Right renal cortex interstitium (tissue), 3 donors: ENCODE measurements around the gene IGSF9B. TPM values are rescaled to one million over a fixed set of nuclear protein-coding genes. Genes with fewer than 3 reads are reported as not detected.
A peak's percentile ranks its signal among the peaks of the same experiment; 100 is the strongest.

ENCODE experiments used
- DNase-seq, 3 donors: peaks; one replicate each; pipeline ENCODE4 v3.0.0-alpha.2; 2013; ENCODE audit warnings: low read depth in 3 of 3, low spot score in 2 of 3
- polyA plus RNA-seq, 3 donors: library from polyadenylated mRNA; unstranded; fragments of 120-200 nt; gene quantifications; one replicate each; pipeline ENCODE4 v1.2.1, GENCODE V29; 2013; ENCODE audit not compliant: insufficient read length in 3 of 3

The IGSF9B gene
- polyA plus RNA-seq, 3 donors: 3.8 to 6.0 (median 4.8) TPM

DNA sequence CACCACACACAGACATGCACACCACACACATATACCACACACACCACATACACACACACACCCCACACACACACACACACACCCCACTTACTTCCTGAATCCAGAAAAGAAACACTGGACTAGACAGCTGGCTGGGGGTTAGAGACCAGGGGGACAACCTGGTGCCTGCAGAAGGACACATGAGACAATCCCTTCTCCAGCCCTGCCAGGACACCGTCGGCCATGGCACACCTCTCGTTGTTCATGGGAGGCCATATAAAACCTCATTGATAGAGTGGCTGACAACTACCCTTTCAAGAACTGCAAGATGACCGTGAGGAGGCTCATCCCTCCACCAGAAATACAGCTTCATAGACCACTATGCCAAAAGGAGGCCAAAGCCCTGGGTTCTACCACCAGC is 54.3 kb downstream of the IGSF9B start:
- no peak for DNase-seq

- DNase-seq: no peak
These were observed 54.8 kb downstream of the IGSF9B start for GRCh38 chr11:133901999-133902398.

DNA sequence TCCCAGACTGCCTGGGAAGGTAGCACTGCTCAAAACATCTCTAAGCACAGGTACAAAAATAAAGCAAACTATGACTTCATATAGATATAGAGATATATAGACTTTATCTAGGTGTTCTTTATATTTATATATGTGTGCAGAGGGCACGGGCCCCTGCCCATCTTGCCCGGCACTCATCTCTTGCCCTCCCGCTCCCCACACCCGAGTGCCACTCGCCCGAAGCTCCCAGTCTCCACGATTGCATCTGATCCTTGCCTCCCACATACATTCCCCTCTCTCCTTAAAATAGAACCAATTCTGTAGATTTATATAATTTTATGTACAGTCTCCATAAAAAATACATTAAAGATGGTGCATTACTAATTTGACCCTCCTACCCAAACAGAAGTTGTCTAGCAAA is 55.5 kb downstream of the IGSF9B start:
- DNase-seq: no peak

GRCh38 chr11:133900176-133901105 is 56.3 kb downstream of the IGSF9B start:
- no peak for DNase-seq

GRCh38 chr11:133898770-133899115 is 58.0 kb downstream of the IGSF9B start:
- no peak for DNase-seq

DNA sequence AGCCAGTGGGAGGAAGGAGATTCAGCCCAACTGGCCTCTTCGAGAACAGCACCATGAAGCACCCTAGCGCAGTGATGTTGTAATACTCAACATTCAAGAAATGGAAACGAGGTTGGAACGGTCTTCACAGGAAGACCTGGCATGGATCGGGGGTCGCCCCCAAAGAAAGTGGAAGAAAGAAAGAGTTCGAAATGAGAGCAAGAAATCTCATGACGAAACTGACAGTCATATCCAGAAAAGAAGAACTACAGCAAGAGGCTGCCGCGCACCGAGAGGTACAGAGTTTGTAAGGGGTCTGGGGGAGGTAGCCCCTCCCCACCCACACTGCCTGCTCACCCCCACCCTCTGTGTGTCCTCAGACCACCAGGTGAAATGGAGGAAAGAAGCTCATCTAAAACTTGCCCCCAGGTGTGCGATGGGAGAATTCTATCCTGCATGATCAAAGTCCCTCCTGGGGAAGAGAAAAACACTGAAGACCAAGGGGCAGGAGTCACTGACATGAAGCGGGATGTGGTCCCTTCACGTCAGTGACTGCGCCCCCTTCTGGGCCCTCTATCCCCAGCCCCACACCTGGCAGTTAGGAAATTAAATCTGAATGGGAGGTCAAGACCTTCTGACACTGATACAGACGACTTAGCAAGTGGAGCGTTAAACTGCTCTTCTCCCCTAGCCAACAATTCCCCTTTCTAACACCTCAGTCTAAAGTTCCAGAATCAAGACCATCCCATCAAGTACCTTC is 58.6 kb downstream of the IGSF9B start:
- no peak for DNase-seq

- DNase-seq: no peak
These were observed 59.5 kb downstream of the IGSF9B start for GRCh38 chr11:133897331-133897650.

DNA sequence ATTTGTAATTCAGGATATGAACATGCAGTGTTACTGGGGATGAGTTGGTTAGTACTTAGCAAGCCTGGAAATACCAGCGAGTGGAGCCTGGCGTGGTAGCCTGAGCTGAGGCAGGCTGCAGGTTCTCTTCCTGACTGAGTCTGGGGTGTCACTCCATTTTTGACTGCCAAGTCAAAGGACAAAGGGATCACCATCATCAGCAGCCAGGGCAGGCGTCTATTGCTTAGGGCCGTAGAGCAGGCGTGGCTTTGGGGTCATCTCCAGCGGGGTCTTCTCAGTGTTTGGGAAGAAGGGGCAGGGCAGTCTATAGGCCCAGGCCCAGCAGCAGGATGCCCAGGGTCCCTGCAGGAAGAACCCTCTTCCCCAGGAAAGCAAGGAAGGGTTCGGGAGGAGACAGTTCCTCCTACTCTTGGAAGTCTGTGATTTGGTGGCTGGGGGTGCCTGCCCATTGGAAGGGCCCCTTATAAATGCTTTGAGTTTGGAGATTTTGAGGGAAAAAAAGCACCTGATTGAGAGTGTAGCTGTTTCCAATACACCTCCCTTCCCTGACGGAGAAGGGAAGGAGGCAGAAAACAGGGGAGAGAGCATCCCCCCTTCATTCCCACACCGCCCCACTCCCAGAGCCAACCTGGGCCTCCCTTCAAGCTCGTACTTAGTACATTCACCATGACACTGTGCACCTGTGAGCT is 60.0 kb downstream of the IGSF9B start:
- no peak for DNase-seq

DNA sequence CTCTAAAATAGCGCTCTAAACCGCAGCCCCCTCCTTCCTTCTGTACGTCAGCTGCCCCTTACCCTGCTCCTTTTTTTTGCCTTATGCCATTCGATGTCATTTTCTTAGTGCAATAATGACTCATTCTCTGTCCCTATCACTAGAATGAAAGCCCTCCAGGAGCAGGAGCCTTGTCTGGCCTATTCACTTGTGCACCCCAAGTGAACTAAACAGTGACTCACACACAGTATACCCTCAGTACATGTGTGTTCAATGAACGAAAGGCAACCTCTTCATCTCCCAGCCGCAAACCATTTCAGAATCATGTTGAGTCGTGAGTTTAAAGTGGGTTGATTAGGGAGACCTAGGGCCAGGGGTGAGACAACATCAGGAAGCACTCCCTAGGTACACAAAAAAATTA is 60.7 kb downstream of the IGSF9B start:
- DNase-seq: no peak

- DNase-seq: no peak
These were observed 61.2 kb downstream of the IGSF9B start for GRCh38 chr11:133895551-133895950.

DNA sequence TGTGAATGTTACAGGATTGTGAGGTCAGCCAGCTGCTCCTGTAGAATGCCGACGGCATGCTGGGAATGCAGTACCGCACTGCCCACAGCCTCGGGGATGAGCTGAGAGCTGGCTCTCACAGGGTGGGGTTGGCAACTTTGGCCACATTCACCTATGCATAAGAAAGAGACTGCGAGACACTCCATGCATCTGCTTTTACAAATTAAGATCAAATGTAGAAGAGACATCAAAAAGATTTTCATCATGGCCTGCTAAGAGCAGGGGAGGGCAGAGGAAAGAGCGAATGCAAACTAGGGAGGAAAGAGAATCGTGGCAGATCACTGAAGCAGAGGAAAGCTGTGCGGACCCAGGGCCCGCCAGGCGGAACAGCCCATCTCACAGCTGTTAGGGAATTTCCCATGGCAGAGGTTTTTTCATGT is 61.7 kb downstream of the IGSF9B start:
- peak; percentile 23 to 35 (median 27) for DNase-seq

- DNase-seq: no peak
These were observed 63.4 kb downstream of the IGSF9B start for GRCh38 chr11:133893381-133893780.

DNA sequence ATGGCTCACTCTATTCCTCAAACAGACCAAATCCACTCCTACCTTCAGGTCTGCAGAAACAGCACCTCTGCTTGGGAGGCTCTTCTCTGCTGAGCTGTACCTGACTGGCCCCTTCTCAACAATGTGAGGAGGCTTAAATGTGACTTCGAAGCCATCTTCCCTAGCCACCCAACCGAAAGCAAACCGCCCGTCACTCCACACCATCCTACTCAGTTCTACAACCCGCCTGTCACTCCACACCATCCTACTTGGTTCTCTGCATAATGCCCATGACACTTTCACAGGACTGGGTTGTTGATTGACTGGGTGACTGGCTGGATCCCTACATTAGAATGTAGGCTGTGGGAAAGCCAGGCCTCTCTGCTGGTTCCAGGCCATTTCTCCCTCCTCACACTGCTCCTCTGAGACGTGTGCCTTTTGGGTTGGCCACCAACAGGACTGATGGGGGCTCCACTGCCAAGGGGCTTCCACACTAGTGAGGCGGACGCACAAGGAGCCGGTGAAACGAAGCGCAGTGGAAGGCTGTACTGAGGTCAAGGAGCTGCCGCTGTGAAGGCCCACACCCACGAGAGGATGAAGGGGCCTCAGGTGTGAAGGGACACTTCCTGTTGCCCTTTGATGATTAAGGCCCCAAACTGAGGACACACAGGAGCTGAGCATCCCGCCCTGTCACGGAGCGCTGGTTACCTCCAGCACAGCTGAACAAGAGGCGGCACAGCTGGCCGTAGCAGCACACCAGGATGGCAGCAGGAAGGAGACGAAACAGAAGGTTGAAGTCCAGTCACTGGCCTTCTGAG is 64.0 kb downstream of the IGSF9B start:
- DNase-seq: no peak

GRCh38 chr11:133892126-133892525 is 64.6 kb downstream of the IGSF9B start:
- no peak for DNase-seq

DNA sequence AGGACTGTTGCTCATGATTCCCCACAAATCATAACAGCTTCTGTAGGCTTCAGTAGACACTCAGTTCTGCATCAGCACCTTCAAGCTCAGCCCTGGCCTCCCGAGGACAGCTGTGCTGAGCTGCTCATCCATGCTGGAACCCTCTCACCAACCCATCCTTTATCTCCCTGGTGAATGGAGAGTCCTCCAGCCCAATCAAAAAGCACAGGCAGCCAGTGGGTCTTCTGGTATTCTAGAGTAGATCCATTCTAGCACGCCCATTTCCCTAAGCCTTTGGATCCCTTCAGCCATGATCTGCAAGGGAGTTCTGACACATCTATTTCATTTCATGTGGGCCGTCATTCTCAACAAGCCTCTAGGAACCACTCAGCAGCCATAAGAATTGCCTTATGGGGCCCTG is 66.9 kb downstream of the IGSF9B start:
- no peak for DNase-seq

- no peak for DNase-seq
These were observed 67.6 kb downstream of the IGSF9B start for GRCh38 chr11:133889188-133889587.

DNA sequence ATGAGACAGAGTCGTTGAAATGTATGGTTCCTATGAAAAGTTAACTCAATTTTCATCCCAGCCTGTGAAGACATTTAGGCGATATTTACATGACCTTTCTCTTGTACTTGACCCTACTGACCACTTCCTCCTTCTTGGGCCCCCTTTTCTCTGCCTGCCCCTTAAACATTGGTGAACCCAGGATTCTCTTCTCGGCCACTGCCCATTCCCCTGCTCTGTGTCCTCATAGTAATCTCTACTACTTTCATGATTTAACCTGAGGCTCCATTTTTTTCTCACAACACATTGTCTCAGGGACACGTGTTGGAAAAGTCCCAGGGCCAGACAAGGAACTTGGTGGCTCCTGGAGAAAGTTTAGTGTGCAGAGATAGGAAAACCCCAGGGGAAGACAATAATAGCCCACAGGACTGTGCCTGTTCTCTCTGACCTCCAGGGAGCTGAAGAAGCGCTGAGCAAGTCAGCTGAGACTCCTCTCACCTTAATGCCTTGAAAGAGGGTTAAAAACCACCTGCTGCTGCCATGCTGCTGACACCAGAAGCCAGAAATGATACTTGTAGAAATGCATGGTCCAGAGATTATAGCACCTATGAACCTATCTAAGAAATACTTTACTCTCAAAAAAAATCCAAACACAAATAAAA is 69.0 kb downstream of the IGSF9B start:
- no peak for DNase-seq

- no peak for DNase-seq
These were observed 70.7 kb downstream of the IGSF9B start for GRCh38 chr11:133886029-133886428.

- DNase-seq: no peak
These were observed 84.6 kb downstream of the IGSF9B start for GRCh38 chr11:133872160-133872559.

- no peak for DNase-seq
These were observed 89.3 kb downstream of the IGSF9B start for GRCh38 chr11:133867456-133867855.
